HUDEP-2 (cell line): ENCODE results near the gene LRP2.

ENCODE experiments used
- DNase-seq, 76 experiments: peaks; one replicate each; lab custom pipeline; 2025; ENCODE audit not compliant: unreplicated experiment in 76 of 76; lab: John Stamatoyannopoulos, UW

The LRP2 gene

DNA sequence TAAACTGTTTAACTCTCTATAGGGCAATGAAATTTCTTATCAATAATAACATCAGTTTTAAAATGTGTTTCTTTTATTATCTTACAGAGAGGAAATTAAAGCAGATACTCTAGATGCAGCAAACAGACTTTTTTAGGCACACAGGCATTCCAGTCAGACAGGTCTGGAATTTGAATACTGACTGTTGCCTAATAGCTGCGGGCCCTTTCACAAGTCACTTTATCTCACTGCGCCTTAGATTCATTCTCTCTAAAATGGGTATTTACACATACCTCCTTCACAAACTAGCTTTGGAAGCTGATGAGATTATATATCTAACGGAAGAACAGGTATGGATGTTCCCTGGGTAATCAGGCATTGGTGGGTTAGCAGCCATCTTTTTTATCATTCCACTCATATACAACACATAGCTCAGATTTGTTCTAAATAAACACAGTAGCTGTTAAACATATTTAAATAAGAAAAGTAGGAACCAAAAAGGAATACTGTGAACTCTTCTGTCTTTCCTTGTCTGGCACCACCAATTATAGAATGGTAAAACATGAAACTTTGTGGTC, 104.2 kb downstream of the LRP2 start:
- DNase-seq = no peak

DNA sequence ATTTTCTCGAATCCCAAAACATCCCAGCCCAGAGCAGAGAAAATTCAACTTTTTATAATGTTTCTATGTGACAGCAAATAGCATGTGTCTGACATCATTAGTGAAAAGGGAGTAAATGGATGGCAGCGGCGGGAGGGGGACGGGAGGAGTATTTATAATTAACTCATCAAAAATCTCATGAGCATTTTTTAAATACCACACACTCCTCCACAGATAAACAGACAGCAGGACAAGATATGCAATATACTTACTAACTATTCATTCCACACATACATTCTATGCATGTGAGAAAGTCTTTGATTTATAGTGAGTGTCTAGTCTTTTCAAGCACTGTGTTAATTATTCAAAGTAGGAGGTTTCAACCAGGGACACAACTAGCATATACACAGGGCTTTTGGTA, 107.6 kb downstream of the LRP2 start:
- no peak for DNase-seq

DNA sequence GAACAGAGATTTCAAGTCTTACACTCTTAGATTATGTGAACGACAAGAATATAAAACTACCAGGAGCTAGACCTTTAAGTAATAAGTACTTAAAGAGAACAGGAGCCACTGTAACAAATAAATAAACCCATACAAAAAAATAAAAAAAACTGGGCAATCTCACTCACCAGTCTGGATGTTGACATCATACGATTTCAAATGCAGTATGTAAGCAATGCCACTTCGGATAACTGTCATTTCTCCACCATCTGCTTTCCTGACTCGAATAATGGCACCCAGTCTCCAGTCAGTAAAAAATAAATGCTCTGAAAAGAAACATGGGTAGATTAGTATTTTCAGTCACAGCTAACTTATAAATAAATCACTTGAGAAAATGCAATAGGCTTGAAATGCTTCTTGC, 115.1 kb downstream of the LRP2 start:
- DNase-seq = no peak

DNA sequence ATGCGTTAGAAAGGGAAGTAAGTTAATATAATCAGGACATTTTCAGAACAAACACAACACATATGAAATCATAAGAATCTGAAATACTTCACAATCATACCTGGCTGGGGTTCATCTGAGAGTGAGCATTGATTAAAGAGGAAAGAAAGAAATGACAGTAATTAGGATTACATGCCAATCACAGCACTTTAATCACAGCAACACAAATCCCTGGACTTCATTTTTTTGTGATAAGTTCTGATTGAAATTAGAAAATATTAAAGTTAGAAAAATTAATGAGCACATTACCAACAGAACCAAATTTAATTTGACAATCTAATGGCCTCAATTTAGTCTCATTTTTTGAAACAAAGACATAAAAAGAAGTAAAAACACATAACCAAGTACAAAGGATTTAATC, 121.9 kb downstream of the LRP2 start:
- DNase-seq = no peak

DNA sequence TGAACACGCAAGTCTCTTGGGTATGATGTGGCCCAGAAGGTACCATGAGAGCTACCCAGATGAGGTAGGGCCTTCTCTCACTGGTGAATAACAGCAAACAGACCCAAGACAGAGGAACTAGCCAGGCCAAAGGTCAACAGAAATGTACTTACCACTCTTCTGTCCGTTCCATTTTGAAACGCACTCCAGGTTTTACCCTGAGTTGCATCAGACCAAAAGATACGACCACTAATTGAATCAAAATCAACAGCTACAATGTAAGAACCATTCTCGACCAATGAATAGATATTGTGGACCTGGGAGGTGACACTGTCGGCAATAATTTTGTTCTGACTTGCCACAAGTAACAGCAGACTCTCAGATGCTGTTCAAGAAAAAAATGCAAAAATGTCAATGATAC, 124.4 kb downstream of the LRP2 start:
- DNase-seq = no peak

DNA sequence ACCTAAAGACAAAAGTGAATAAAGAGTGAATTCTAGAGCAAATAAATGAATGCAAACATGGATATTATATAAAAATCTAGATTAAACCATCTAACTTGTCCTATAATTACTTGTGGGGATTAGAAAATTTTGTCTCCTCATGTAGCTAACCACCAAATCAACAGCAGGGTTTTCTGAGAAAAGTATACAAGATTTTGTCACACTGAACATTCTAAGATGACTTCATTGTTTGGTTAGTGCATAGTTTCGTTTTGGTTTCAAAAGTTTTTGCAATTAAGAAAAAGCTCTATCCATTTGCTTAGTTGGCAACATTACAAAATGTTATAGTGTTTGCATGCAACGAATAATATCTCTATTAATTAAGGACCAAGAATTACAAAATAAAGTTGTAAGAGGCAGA, 125.0 kb downstream of the LRP2 start:
- no peak for DNase-seq

DNA sequence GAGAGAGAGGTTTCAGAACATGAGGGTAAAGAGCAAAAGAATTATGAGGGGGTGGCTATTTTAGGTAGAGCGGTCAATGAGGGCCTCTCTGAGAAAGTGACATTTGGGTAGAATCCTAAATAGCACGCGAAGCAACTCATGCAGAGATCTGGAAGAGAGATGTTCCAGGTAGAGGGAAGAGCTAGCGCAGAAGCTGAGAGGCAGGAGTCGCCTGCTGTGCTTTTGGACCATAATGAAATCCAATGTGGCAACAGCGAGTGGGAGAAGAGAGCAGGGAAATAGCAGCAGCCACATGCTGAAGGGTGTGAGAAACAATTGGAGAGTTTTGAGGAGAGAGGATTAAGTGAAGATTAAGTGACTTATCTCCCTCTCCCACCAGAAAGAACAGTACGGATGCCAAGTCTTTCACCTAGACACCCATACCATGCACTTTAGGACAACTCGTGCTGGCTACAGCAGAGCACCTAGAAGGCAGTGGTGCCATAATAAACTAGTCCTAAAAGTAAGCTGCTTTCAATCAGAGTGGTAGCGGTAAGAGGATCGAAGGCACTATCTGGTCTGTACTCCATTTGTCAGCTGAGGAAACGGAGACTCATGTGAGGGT, 129.7 kb downstream of the LRP2 start:
- no peak for DNase-seq

DNA sequence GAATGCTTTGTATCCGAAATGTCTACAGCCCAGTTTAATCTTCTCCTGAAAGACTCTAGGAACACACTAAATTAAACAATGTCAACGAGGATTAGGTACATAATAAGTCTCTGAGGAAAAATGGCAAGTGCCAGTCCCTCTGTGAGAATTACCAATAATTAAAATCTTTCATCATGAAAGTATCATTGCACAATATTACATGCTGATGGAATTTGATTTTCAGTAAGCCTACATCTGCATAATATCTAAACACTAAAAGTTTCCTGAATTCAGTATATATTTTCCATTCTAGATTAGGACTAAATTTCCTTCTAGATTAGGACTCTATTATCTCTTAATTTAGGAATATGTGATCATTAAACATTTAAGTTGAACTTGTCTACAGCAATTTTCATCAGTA, 132.1 kb downstream of the LRP2 start:
- DNase-seq = no peak

DNA sequence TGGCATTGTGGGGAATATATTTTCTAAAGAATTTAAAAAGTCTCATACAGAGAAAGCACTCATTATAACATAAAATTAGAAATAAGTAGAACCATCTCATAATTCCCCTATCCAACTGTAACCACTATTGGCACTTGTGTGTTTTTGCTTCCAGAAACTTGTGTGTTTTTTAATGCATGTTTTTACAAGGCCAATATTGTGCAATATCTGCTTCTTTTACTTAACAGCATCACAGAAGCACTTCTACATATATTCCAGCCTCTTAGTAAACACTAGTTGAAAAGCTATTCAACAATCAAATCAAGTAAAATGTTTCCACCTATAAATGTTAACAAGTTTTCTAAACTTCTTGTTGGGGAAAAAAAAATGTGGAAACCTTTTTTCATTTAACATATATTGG, 132.7 kb downstream of the LRP2 start:
- no peak for DNase-seq

DNA sequence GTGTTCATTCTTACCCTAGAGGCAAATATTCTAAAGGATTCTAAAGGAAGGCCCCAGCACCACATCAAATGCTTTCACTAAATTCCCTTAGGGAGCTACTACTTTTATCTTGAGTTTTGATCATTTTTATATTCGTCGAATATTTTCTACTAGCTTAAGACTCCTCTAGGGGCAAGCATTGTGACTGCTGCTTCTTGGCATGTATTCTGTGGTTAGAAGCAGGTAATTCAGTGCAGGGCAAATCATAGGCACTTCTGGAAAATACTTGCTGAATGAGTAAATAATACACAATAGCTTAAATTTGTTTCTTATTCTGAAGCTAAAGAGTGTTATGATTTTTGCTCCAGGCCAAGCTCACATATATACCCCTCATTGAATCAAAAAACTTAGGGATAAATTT, 136.4 kb downstream of the LRP2 start:
- DNase-seq = no peak

DNA sequence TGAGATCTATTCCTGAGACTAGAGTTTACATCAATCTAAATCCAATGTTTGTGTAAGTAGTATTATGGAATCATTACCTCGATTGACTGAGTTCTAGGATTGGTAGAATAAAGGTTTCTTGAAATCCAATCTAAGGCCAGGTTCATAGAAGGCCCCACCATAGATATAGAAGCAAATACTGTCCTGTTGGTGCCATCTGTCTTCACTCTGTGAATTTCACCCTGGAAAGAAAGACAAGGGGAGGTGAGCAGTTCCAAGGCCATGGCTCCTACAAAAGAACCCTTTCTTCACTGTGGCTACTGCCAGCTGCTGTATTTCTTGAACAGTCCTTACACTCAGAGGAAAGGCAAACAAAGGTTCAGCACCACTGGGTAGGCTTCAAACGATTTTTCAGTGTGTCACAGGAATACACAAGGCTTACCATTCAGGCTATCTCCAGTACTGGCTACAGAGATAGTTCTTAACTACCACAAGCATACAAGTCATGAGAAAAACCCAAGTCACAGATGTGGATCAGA, 137.0 kb downstream of the LRP2 start:
- no peak for DNase-seq

DNA sequence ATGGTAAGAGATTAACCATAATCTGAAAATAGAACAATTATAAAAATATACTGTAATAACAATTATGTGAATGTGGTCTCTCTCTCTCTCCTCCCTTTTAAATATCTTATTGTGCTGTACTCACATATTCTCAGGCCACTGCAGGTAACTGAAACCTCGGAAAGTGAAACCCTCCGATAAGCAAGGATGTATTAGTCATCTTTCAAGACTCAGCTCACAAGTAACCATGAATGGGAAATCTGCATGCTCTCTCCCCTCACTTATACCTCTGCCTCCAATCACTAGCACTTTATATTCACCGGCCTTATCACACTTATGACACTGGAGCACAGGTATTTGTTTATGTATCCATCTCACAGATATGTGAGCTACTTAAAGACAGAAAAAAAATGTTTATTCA, 139.7 kb downstream of the LRP2 start:
- DNase-seq = no peak

DNA sequence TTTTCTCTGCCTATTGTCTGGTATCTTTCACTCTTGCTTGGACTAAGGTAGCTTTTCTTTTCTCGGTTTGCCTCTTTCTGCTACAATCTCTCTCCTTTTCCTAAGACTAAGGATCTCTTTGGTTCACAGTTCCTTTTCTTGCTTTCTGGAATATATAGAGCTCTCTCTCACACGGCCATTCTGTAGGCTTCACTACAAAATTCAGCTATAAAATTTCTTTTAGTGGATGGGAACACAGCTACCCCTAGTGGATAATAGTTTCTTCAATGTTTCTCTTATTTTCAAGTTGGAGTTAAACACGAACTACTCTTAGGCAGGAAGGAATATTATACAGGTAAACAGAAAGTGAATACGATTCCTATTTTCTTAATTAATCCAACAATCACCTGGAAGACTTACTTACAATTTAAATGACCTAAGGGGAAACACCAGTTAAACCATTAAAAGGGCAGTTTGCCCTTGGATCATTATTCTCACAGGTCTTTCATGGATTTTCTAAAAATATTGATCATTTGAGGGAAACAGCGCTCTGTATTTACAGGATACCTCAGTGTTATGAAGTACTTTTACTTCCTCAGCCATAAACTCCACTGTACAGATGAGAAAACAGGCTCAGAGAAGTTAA, 140.5 kb downstream of the LRP2 start:
- DNase-seq = peak in 12 of 76 experiments; percentile 0 to 21 (median 8)

DNA sequence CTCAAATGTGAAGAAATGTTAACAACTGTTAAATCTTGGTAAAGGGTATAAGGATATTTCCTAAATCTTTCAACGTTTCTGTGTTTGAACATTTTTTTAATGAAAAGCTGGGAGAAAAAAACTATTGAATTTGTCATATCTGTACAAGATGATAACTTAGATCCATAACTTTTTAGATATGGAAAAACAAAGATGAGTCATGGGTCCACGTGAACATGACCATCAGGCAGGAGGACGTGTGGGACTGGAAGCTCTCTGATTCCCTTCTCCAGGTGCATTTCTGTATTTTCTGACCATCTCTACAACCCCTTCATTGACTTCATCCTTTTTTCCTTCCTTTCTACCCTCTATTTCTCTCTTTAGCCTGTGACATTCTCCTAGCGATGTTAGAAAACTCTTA, 151.4 kb downstream of the LRP2 start:
- no peak for DNase-seq

DNA sequence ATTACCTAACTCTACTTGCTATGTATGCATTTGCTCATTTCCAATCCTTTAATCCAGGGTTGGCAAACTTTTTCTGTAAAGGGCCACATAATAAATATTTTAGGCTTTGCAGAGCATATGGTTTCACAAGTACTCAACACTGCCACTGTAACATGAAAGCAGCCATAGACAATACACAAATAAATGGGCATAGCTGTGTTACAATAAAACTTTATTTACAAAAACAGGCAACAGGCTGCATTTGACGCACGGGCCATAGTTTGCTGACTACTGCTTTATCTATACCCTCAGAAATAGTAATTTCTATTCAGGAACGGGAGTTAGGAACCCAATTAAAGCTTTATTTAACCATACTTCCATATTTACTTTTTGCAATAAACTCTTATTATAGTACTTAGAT, 154.3 kb downstream of the LRP2 start:
- DNase-seq = no peak

DNA sequence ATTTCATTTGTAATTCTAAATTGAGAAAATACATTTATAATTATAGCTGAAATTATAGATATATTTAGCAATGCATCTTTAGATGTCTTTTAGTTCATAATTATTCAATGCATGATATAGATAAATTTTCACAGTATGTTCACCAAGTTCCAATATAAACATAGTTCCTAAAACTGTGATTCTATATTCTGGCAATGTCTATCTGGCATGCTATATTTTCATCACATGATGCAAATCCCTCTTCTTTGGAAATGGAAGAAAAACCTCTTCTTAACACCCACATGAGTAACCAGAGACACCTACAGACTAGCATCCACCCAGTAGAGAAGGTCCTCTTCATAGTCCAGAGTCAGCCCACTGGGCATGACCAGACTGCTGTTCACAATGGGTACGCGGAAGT, 157.2 kb downstream of the LRP2 start:
- no peak for DNase-seq

DNA sequence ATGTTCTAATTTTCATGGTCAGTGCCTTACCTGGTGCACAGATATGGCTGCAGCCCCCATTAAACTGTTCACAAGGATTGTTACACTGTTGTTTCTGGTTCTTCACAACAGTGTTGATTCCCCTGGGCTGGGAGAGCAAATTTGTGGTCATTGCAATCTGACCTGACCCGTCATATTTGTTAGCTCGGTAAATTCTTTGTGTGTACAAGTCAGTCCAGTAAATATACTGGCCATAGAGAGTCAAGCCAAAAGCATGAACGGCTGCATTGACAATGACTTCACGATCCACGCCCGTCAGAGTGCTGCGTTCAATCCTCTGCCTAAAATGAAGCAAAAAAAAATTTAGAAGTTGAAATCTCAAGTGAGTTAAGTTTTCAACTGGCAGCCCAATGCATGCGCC, 158.4 kb downstream of the LRP2 start:
- DNase-seq = no peak

DNA sequence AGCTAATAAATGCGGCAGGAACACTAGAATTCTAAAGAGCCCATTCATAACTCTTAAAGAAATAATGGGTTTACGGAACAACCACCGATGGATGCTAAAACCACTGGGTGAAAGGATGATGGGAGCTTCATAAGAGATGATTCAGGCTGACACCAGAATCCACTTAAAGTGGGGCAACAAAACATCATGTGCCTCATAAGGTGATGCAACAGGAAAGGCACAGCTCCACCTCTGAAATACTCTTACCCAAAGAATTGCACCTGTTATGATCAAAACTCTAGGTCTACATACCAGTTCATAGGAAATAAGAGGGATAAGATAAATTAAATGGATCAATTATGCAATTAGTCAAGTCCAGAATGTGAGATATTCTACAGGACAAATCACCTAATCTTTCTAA, 161.6 kb downstream of the LRP2 start:
- DNase-seq = no peak

DNA sequence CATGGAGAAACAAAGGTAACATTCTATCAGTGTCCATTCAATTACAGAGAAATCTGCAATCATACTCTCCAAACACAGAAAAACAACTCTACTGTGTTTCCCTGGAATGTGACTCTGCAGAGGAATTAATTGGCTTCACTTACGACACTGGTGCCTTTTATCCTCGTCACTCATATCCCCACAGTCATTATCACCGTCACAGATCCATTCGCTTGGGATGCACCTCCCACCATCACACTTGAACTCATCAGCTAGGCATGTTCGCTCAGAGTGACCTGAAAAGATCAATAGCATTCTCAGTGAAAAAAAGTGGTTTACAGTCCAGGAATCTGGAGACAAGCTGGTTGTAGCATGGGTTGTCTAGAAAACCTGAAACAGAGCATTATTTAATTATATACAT, 168.7 kb downstream of the LRP2 start:
- no peak for DNase-seq

DNA sequence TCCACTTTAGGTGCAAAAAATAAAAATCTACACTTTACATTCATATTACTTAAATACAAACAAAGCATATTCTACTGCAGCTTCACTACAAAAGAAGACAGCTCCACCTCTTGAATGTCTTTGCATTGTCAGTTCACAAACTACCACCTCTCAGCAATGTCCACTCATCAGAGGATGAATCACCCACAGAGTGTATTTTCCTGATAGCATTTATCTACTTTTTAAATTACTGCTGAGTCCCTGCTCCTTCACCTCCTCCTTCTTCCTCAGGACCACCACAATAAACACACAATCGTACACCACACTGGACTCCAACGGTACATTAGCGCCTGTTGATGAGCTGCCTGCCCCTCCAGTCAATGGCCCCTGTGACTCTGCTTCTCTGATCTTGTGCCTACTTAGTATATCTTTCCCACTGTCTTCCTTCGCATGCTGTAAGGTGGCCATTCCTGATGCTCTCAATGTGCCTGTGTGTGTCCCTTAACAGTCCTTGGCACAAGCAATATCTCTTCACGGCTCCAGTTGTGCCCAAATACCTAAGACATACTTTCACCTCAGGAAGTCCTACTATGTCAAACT, 172.0 kb downstream of the LRP2 start:
- peak in 5 of 76 experiments; percentile 3 to 30 (median 7) for DNase-seq

DNA sequence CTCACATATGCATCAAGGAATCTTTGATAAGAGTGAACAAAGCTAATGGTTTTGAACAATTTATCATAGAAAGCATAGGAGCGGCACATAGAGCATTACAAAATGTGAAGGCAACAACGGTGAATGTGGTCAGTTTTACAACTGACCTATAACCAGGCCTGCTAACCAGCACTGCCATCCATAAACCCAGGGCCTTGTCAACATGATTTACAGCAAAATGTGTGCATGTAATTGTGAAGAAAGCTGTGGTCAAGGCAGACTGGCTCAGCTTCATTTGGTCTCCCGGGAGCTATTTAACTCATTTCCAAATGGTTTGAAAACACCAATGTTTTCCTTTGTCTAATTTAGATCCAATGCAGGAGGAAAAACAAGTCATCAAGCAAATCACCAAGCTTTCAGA, 173.2 kb downstream of the LRP2 start:
- DNase-seq = no peak

DNA sequence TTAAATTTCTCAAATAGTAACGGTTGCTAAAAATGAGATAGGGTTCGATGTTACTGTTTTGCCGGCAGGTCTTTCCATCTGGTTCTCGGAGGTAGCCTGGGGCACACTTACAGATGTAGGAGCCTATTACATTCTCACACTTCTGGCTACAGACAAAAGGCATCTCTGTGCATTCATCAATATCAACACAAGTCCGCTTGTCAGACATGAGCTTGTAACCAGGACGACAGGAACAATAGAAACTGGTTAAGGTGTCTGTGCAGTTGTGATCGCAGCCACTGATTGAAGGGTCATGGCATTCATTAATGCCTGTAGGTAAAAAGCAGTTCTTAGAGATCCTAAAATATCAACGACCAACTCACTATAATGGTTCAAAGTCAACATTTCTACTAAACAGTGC, 176.6 kb downstream of the LRP2 start:
- no peak for DNase-seq
